HG03575 (cell line): ENCODE results near the gene MAN1B1.

ENCODE experiments used
- ATAC-seq: cut with Tn5 transposase; IDR thresholded peaks from one replicate; pipeline ENCODE4 v1.9.1; 2021; ENCODE audit not compliant: unreplicated experiment, insufficient number of reproducible peaks, low FRiP score; ENCODE audit errors: extremely low read depth

MAN1B1 gene

DNA sequence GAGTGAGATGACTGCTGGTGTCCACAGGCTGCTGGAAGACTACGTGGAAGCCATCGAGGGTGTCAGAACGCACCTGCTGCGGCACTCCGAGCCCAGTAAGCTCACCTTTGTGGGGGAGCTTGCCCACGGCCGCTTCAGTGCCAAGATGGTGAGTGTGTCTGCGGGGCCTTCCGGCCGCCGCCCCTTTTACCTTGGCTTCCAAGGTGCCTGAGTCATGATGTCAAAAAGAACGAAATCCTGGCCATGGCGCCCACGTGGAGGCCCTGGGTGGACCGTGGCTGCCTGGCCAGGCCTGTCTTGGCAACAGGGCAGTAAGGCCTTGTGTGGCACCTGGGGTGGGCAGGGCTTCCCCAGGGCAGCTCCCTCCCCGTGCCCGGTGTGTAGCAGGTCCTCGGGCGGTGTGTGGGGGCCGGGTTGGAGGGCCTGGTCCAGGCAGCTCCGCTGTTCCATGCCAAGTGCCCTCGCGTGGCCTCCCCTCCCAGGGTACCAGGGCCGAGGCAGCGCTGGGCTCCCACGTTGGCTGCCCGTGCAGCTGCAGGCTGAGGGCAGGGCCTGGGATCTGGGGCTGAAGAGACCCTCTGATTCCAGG lies 20.0 kb downstream of the MAN1B1 start:
- ATAC-seq, result no peak

DNA sequence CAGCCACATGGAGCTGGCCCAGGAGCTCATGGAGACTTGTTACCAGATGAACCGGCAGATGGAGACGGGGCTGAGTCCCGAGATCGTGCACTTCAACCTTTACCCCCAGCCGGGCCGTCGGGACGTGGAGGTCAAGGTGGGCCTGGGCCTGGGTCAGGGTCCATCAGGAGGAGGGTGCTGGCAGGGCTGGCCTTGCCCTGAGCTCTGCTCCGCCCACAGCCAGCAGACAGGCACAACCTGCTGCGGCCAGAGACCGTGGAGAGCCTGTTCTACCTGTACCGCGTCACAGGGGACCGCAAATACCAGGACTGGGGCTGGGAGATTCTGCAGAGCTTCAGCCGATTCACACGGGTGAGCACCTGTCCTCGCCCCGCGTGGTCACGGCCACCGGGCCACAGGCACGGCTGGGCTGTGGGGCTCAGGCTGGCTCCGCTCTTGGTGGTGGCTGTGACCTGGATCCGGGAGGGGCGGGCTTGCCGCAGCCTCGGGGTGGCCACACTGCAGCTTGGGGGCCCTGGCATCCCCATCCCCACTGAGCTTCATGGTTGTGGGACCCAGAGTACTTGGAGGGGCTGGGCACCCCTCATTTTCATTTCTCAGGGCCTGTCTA lies 20.6 kb downstream of the MAN1B1 start:
- ATAC-seq, result no peak

DNA sequence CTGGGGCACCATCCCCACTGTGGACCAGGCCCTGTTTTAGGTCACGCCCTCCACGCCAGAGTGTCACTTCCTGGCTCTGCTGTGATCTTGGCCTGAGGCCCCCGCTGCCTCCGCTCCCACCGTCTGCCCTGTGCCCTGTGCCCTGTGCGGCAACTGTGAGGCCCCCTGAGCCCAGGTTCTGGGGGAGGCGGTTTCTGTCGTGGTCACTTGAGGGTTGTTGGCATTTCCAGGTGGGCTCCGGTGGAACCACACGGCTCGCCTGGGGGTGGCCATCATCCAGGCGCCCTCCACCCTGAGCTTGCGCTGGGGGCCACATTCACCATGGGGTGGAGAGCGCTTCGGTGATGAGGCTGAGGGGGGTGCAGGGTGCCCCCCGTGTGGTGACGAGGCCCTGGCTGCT lies 21.2 kb downstream of the MAN1B1 start:
- no peak for ATAC-seq

DNA sequence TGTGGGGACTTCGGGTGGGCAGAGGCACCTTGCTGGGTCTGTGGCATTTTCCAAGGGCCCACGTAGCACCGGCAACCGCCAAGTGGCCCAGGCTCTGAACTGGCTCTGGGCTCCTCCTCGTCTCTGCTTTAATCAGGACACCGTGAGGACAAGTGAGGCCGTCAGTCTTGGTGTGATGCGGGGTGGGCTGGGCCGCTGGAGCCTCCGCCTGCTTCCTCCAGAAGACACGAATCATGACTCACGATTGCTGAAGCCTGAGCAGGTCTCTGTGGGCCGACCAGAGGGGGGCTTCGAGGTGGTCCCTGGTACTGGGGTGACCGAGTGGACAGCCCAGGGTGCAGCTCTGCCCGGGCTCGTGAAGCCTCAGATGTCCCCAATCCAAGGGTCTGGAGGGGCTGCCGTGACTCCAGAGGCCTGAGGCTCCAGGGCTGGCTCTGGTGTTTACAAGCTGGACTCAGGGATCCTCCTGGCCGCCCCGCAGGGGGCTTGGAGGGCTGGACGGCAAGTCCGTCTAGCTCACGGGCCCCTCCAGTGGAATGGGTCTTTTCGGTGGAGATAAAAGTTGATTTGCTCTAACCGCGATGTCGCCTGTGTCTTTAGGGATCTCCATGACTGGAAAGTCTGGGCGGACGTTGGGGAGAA lies 21.9 kb downstream of the MAN1B1 start:
- no peak for ATAC-seq

DNA sequence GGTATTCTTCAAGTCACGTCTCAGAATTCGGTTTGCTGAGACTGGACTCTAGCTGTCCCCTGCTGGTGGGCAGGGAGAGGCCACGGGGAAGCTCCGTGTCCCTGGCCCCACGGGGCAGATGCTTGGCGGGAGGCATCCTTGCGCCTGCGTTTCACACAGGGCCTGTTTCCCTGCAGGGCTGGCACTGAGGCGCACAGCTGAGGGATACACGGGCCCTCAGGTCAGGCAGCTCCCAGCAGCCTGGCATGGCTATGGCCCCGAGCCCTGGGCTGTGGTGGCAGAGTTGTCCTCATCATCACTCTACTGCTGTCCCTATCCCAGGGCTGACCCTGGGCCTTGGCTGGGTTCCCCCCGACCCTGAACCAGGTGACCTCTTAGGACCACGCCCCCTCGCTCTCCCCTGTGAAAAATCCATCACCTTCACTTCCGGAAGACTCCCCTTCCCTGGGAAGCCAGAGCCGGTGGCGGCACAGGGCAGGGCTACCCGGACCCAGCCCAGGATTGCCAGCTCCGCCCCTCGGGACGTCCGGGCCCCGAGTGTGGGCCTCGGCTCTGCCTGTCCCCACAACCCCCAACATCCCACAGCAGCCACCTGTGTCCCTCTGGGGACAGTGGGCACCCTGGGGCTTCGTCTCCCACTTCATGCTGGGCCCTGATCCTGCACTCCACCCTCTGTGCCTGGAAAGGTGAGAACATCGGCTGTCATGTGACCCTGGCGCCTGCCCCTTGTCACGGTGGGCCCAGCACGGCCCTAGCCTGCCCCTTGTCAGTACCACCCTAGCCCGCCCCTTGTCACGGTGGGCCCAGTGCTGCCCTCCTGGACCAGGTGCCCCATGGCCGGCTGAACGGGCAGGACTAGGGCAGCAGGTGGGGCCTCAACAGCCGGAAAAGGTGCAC lies 22.7 kb downstream of the MAN1B1 start:
- no peak for ATAC-seq

DNA sequence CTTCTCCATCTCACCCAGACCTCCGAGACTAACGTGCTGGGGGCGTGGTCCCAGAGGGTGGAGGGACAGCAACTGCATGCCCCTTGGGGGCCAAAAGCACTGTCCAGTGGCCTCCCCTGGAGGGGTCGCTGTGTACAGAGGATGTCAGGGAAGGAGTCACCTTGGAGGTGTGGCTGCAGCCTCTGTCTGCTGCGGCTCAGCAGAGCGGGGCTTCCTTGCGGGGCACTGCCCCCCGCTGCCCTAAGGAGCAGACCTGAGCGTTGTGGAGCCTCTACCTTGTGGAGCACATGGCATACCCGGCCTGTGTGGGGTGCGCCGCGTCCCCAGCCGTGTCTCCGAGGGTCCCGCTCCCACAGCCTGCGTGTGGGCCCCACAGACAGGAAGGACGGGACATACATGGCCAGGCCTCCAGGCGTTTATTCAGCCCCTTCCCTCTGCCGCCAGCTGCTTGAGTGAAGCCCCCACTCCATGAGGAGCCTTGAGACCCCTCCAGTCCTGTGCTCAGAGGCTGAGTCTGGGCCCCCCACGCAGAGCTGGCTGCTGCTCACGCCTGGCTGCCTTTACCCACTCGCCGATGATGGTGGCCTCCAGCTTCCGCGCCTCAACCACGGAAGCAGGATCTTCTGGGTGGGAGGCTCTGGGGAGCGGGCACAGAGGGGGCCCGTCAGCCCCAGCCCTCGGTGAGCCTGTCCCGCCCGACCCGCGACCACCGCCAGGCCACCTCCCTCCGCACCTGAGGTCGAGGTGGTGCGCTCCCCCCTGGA lies 23.5 kb downstream of the MAN1B1 start:
- no peak for ATAC-seq

DNA sequence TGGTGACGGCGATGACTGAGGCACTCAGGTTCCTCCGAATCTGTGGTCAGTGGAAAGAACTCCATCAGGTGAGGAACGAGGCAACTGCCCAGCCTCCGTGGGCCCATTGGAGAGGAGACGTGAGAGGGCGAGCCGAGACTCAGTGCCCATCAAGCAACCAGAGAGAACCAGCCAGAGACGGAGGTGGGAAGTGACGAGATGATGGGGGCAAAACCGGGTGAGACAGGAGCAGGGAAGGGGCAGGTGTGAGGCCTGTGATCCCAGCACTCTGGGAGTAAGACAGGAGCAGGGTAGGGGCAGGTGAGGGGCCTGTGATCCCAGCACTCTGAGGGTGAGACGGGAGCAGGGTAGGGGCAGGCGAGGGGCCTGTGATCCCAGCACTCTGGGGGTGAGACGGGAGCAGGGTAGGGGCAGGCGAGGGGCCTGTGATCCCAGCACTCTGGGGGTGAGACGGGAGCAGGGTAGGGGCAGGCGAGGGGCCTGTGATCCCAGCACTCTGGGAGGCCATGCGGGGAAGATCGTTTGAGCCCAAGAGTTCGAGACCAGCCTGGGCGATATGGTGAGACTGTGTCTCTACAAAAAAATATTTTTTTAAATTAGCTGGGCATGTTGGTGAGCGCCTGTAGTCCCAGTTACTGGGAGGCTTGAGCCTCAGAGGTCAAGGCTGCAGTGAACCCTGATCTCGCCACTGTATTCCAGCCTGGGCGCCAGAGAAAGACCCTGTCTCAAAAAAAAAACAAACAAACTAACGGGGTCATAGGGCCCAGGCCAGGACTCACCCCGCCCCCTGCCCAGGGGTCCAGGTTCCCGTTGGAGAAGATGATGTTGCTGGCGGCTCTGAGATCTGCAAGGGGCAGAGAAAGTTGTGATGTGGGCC lies 24.4 kb downstream of the MAN1B1 start:
- ATAC-seq, result no peak

DNA sequence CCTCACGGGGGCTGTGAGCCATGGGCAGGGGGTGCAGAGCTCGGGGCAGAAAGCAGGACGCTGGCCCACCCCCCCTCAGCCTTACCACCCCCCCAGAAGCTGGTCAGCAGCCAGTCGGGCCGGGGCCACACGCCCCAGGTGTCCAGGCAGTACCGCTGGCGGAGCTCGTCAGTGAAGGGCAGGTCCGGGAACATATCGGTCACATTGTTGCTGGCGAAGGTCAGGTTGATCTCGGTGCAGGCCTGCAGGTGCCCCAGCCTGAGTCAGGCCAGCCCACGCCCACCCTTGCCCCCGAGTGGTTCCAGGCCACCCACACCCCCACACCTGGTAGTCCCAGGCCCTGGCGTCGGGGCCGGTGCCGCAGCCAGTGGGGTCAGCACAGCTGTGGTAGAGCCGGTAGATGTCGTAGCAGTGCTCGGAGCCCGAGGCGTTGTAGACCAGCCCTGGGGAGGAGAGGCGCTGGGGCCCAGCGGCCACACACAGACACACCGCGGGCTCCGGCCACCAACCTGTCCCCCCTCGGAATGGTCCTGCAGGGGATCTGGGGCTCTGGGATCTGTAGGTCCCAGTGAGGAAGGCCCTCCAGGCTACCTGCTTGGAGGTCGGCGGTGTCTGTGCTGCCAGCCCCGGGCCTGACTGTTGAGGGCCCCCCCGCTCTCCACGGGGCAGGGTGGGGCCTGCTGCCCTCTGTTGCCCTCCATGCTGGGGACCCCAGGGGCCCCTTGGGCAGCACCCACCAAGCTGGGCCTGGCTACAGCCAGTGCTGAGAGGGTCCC lies 25.2 kb downstream of the MAN1B1 start:
- no peak for ATAC-seq

DNA sequence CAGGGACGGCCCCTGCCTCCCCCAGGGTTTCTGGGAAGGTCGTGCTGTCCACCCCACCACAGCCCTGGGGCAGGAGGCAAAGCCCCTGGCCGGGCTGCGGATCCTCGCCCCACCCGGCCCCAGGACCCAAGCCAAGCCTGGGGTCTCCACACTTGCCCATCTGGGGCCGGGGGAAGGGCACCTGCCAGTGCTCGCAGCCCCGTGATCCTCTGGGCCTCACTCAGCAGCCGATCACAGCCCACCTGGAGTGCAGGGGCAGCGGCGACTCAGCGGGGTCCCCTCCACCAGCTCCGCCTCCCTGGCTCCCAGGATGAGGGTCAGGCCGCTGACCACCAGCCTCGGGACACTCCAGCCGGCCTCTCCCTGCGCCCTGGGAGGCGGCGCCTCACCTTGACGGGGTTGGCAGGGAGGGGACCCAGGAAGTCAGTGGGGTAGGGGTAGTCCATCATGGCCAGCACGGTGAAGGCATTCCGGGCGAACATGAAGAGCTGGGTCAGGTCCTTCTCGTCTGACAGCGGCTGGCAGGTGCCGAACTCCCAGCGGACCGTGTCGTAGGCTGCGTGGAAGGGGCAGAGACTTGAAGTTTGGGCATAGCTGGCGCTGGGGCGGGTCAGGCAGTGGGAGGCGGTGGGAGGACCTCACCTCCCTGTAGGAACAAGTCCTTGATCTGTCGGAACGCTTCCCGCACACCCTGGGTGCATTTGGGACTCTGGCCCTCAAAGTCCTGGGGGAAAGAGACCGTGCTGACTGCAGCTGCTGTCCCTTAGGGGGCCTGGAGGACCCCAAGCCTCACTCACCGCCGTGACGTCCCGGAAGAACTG lies 26.0 kb downstream of the MAN1B1 start:
- no peak for ATAC-seq

DNA sequence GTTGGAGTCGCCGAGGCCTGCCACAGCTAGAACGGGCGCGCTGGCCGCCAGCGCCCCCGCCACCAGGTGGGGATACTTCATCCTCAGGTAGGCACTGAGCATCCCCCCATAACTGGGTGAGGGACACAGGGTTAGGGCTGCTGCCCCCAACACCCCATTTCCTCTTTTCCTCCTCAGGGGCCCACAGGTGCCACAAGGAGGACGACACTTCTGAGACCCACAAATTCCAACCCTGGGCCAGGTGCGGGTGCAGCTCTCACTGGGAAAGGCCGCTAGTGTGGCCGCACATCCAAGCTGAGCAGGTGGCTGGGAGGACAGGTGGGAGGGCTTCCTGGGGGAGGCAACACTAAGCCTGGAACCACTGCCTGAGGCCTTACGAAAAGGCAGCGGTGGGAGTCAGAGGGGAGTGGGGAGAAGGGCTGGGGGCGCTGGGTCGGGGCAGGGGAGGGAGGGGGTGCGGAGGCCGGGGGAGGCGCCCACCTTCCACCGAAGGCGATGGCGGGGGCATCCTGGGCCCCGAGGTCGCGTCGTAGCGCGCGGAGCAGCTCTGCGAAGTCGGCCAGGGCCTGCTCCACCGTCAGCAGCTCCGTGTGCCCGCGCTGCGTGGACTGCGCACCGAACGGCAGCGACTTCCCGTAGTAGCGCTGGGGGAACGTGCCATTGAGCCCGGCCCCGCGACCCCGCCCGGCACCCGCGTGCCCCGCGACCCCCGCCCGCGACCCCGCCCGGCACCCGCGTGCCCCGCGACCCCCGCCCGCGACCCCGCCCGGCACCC lies 26.8 kb downstream of the MAN1B1 start:
- ATAC-seq, result no peak

DNA sequence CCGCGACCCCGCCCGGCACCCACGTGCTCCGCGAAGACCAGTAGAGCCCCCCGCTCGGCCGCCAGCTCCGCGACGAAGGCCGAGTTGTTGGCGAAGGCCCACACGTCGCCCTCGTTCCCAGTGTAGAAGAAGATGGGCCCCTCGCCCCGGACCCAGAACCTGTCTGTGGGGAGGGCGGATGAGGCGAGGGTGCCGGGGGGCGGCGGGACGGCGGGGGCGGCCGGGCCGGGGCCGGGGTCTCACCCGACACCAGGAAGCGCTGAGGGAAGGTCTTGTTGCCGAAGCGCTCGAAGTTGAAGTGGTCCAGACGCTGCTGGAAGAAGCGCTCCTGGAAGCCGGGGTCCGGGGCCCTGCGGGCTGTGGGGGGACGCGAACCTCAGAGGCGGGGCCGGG lies 27.4 kb downstream of the MAN1B1 start:
- no peak for ATAC-seq

DNA sequence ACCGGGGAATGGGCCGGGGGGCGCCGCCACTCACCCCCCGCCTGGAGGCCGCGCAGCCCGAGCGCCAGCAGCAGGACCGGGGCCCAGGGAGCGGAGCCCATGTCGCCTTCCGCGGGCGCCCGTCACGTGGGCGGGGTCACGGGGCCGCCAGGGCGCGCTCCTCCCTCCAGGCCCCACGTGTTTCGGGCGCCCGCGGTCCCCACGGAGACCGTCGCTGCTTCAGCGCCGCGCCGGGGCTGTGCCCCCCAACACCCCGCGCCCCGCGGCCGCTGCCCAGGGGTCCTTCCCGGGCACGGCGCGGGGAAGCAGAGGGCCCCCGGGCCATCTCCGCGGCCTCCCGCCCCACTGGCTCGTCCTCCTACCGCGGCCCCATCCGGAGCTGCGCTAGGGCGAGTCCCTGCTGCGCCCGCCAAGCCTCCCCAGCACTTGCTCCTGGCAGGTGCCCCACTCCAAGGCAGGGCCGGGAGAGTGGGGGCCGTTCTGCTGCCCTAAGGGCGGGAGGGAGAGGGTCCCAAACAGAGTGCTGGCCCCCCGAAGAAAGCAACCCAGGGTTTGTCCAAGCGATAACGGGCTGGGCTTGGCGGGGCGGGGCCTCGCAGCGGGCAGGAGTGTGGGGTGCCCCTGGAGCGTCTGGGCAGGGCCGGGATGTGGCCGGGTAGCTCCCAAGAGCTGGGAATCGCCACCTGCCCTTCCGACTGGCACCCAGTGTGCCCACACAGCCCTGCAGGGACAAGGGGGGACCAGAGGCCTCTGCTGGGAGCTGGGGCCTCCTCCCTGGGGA lies 28.0 kb downstream of the MAN1B1 start, which contains the start of gene DPP7:
DPP7 (minus strand) TSS at position 121 of the 781 bp plus-strand sequence; CDS start at position 101, 20 bp downstream.
- ATAC-seq, result no peak

DNA sequence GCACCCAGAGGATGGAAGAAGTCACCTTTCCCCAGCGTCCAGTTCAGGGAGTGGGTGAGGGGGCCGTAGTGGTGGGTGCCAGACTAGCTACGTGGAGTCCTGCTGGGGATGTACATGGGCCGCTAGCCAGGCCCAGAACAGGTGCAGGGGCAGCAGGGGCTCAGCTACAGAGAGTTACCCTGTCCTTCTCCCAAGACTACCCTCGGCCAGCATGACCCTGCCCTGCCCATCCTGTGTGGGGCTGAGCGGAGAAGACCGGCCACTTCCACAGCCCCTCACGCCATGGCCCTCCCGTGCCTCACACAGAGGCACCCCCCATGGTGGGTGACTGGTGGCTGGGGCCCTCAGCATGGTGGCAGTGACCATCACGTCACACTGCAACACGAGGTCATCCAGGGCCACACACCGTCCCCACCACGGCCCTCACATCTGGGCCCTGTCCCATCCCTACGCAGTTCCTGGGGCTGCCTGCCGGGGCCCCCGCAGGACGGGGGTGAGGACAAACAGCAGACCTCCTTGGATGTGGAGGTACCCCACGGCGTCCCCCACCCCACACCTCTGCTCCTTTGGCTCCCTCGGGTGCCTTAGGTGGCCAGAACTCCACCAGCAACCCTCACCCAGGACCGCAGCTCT lies 28.7 kb downstream of the MAN1B1 start:
- no peak for ATAC-seq

DNA sequence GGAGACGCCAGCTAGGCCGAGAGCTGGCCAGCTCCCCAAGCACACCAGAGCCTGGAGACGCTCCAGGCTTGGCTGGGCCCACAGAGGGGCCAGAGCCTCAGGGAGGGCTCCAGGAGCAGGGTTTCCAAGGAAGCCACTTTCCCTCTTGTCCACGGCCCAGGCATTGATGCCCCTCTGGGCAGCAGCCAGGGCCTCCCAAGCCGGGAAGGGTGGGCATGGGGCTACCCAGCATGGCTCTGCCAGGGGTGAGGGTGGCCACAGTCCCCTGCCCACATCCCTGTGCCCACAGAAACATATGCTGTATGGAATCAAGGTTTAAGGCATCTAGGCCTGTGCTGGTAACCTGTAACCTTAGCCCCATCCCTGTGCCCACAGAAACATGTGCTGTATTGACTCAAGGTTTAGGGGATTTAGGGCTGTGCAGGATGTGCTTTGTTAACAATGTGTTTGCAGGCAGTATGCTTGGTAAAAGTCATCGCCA lies 29.3 kb downstream of the MAN1B1 start:
- ATAC-seq, result no peak

DNA sequence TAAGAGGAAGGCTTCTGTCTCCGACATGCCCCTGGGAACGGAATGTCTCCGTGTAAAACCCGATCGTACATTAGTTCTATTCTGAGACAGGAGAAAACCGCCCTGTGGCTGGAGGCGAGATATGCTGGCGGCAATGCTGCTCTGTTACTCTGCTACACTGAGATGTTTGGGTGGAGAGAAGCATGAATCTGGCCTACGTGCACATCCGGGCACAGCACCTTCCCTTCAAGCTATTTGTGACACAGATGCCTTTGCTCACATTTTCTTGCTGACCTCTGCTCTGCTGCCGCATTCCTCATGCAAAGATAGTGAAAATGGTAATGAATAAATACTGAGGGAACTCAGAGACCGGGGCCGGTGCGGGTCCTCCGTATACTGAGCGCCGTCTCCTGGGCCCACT lies 29.9 kb downstream of the MAN1B1 start:
- ATAC-seq, result no peak
